Liver (tissue), 9 donors: Measurements from ENCODE around the gene STX2. TPM values are rescaled to one million over a fixed set of nuclear protein-coding genes. Genes with fewer than 3 reads are reported as not detected.

Experiments used
- DNase-seq: peaks from one replicate; pipeline ENCODE4 v3.0.0-alpha.2; 2017; ENCODE audit warnings: low spot score
- H3K27ac ChIP-seq, 2 donors: one replicate each; pipeline ENCODE4 v1.7.0; 2013; ENCODE audit warnings: inconsistent platforms in 2 of 2, low read length in 2 of 2, control low read depth in 1 of 2, low read depth in 1 of 2, mild to moderate bottlenecking in 1 of 2
- H3K27me3 ChIP-seq, 4 donors: one replicate each; pipeline versions ENCODE4 v1.6.1 to v1.7.0; 2013; ENCODE audit warnings: low read length in 3 of 4, inconsistent platforms in 1 of 4, mild to moderate bottlenecking in 1 of 4, moderate library complexity in 1 of 4; ENCODE audit not compliant: control insufficient read depth in 4 of 4, insufficient read depth in 4 of 4
- H3K36me3 ChIP-seq, 4 donors: one replicate each; pipeline versions ENCODE4 v1.6.1 to v1.7.0; 2013; ENCODE audit warnings: low read length in 3 of 4, mild to moderate bottlenecking in 3 of 4, low read depth in 1 of 4, moderate library complexity in 1 of 4; ENCODE audit not compliant: control insufficient read depth in 4 of 4, insufficient read depth in 3 of 4
- H3K4me1 ChIP-seq, 4 donors: one replicate each; pipeline versions ENCODE4 v1.6.1 to v1.7.0; 2013; ENCODE audit warnings: low read length in 3 of 4, mild to moderate bottlenecking in 3 of 4, moderate library complexity in 1 of 4; ENCODE audit not compliant: control insufficient read depth in 4 of 4, insufficient read depth in 4 of 4
- H3K4me3 ChIP-seq, 3 donors: one replicate each; pipeline versions ENCODE4 v1.6.1 to v1.7.0; 2013; ENCODE audit warnings: low read length in 3 of 3, control low read depth in 1 of 3, low read depth in 1 of 3, mild to moderate bottlenecking in 1 of 3
- H3K9ac ChIP-seq, 2 donors: one replicate each; pipeline ENCODE4 v1.7.0; 2013; ENCODE audit warnings: low read length in 2 of 2, mild to moderate bottlenecking in 2 of 2, moderate library complexity in 2 of 2, control low read depth in 1 of 2, low read depth in 1 of 2
- H3K9me3 ChIP-seq, 4 donors: one replicate each; pipeline versions ENCODE4 v1.6.1 to v1.7.0; 2013; ENCODE audit warnings: low read length in 3 of 4; ENCODE audit not compliant: control insufficient read depth in 4 of 4
- ATF3 ChIP-seq: IDR thresholded peaks from 2 replicates; pipeline ENCODE4 v1.6.1; 2016; ENCODE audit warnings: antibody characterized with exemption
- CTCF ChIP-seq: fragments of 150-350 bp; IDR thresholded peaks from 2 replicates; pipeline ENCODE4 v1.5.1; 2017; ENCODE audit warnings: improper control_type of control experiment, low read depth, low read length; ENCODE audit not compliant: missing input control
- FOXA1 ChIP-seq: IDR thresholded peaks from 2 replicates; pipeline ENCODE4 v1.6.1; 2016; ENCODE audit warnings: antibody characterized with exemption
- FOXA2 ChIP-seq: IDR thresholded peaks from 2 replicates; pipeline ENCODE4 v1.6.1; 2016; ENCODE audit warnings: antibody characterized with exemption
- GABPA ChIP-seq, 2 donors: IDR thresholded peaks in 1 of 2; conservative IDR thresholded peaks in 1 of 2; 2 replicates each; pipeline ENCODE4 v1.6.1; 2016; ENCODE audit warnings: antibody characterized with exemption in 2 of 2, mild to moderate bottlenecking in 1 of 2, moderate library complexity in 1 of 2
- HNF4A ChIP-seq, 2 donors: conservative IDR thresholded peaks; 2 replicates each; pipeline ENCODE4 v1.6.1; 2016; ENCODE audit warnings: antibody characterized with exemption in 2 of 2, mild to moderate bottlenecking in 2 of 2
- JUND ChIP-seq, 2 donors: IDR thresholded peaks; 2 replicates each; pipeline ENCODE4 v1.6.1; 2016; ENCODE audit warnings: antibody characterized with exemption in 2 of 2
- MAX ChIP-seq: IDR thresholded peaks from 2 replicates; pipeline ENCODE4 v1.6.1; 2016; ENCODE audit warnings: antibody characterized with exemption
- NR2F2 ChIP-seq: IDR thresholded peaks from 2 replicates; pipeline ENCODE4 v1.6.1; 2016; ENCODE audit warnings: antibody characterized with exemption
- RAD21 ChIP-seq, 2 donors: IDR thresholded peaks; 2 replicates each; pipeline ENCODE4 v1.6.1; 2016; ENCODE audit warnings: antibody characterized with exemption in 2 of 2, mild to moderate bottlenecking in 2 of 2
- REST ChIP-seq: IDR thresholded peaks from 2 replicates; pipeline ENCODE4 v1.6.1; 2016; ENCODE audit warnings: antibody characterized with exemption, mild to moderate bottlenecking
- RXRA ChIP-seq, 2 donors: IDR thresholded peaks; 2 replicates each; pipeline ENCODE4 v1.6.1; 2017 to 2018; ENCODE audit warnings: antibody characterized with exemption in 2 of 2, mild to moderate bottlenecking in 1 of 2
- SP1 ChIP-seq: IDR thresholded peaks from 2 replicates; pipeline ENCODE4 v1.6.1; 2018; ENCODE audit warnings: antibody characterized with exemption, mild to moderate bottlenecking
- YY1 ChIP-seq: IDR thresholded peaks from 2 replicates; pipeline ENCODE4 v1.6.1; 2016; ENCODE audit warnings: antibody characterized with exemption, mild to moderate bottlenecking
- ZBTB33 ChIP-seq: IDR thresholded peaks from 2 replicates; pipeline ENCODE4 v1.6.1; 2016; ENCODE audit warnings: antibody characterized with exemption
- WGBS: extraction: QIAGEN DNeasy Blood & Tissue Kit; methylation state at CpG from one replicate; pipeline ENCODE4 v1.1.7; 2013; 5-methylcytosine and 5-hydroxymethylcytosine counted together
- polyA plus RNA-seq, 2 donors: library from polyadenylated mRNA; stranded (reverse) in 1 of 2; unstranded in 1 of 2; fragments of 200-250 nt in 1 of 2; fragments of >200 nt in 1 of 2; fragmentation: Nextera tagmentation in 1 of 2; extraction: Ambion mirVana in 1 of 2; gene quantifications; one replicate each; pipeline versions ENCODE4 v1.2.1 to v1.2.3, GENCODE V29; 2013 to 2015
- total RNA-seq, 2 donors: library from RNA; depleted of rRNA; stranded (reverse); fragments of >200 nt; gene quantifications; one replicate each; pipeline ENCODE4 v1.2.3, GENCODE V29; 2014
- donor health status: healthy.
- donor health status: healthy.
- donor health status: healthy.
- donor health status: healthy.
- donor health status: healthy.

The STX2 gene
- total and polyA plus RNA-seq, 4 donors: 4.7 to 13.8 (median 8.9) TPM

GRCh38 chr12:130803702-130804101 is 35.3 kb downstream of the STX2 start:
- Histone ChIP-seq H3K27ac (no peak overlapping the region), H3K9ac (no peak overlapping the region), H3K4me3 (no peak overlapping the region), H3K4me1 (no peaks in the 10 kb centered on the region), H3K9me3 (no peaks in the 10 kb centered on the region), H3K36me3 (peaks cover 8 to 47% (median 22%) of the 10 kb centered on the region in 4 donors), H3K27me3 (no peaks in the 10 kb centered on the region)
- 97% methylated on average over 5 of the region's 5 CpGs for WGBS
- TF ChIP-seq SP1 (no peak), NR2F2 (no peak), MAX (no peak), GABPA (IDR thresholded peaks at IDR 0.05 in 1 of 2, conservative IDR thresholded peaks at IDR 0.05 in 1 of 2) (no peak), CTCF (no peak), FOXA2 (no peak), RXRA (IDR thresholded peaks at IDR 0.05) (no peak), ZBTB33 (no peak), HNF4A (conservative IDR thresholded peaks at IDR 0.05) (no peak), JUND (IDR thresholded peaks at IDR 0.05) (no peak)
- DNase-seq: no peak

GRCh38 chr12:130800312-130800711 is 38.7 kb downstream of the STX2 start:
- Histone ChIP-seq H3K27me3 (no peaks in the 10 kb centered on the region), H3K36me3 (peaks cover 6 to 42% (median 9%) of the 10 kb centered on the region in 4 donors), H3K4me1 (no peaks in the 10 kb centered on the region), H3K9me3 (no peaks in the 10 kb centered on the region), H3K27ac (no peak overlapping the region), H3K9ac (no peak overlapping the region), H3K4me3 (no peak overlapping the region)
- DNase-seq: no peak
- WGBS: 93% methylated on average over 2 of the region's 2 CpGs
- TF ChIP-seq GABPA (IDR thresholded peaks at IDR 0.05 in 1 of 2, conservative IDR thresholded peaks at IDR 0.05 in 1 of 2): no peak
- no peak for TF ChIP-seq NR2F2
- no peak for TF ChIP-seq YY1

GRCh38 chr12:130799051-130799450 is 40.0 kb downstream of the STX2 start:
- no peaks in the 10 kb centered on the region for H3K4me1 ChIP-seq
- H3K4me3 ChIP-seq: no peak overlapping the region
- no peaks in the 10 kb centered on the region for H3K9me3 ChIP-seq
- H3K27me3 ChIP-seq: no peaks in the 10 kb centered on the region
- H3K36me3 ChIP-seq: peaks cover 6 to 37% (median 11%) of the 10 kb centered on the region in 4 donors
- H3K27ac ChIP-seq: no peak overlapping the region
- WGBS: 96% methylated on average over 4 of the region's 4 CpGs
- DNase-seq: no peak
- H3K9ac ChIP-seq: no peak overlapping the region
- TF ChIP-seq REST (no peak), ATF3 (no peak), CTCF (no peak), FOXA1 (no peak), HNF4A (conservative IDR thresholded peaks at IDR 0.05) (no peak), RXRA (IDR thresholded peaks at IDR 0.05) (no peak), ZBTB33 (no peak), NR2F2 (no peak), RAD21 (IDR thresholded peaks at IDR 0.05) (no peak)
